Subcutaneous abdominal adipose tissue (tissue), 5 donors: ENCODE measurements around the gene BANF1.
"Not testable (repeated sequence)": the region's sequence is repeated elsewhere in the genome, so short reads cannot be mapped to it uniquely, and the experiment has no call there.

Experiments
- H3K27ac ChIP-seq: one replicate; pipeline ENCODE4 v1.7.0; 2013; ENCODE audit warnings: low read depth, mild to moderate bottlenecking, inconsistent platforms, low read length, moderate library complexity
- H3K27me3 ChIP-seq, 5 donors: one replicate each; pipeline ENCODE4 v1.7.0; 2013; ENCODE audit warnings: low read length in 5 of 5, inconsistent platforms in 1 of 5; ENCODE audit not compliant: control insufficient read depth in 5 of 5, insufficient read depth in 4 of 5
- H3K36me3 ChIP-seq, 5 donors: one replicate each; pipeline ENCODE4 v1.7.0; 2013; ENCODE audit warnings: low read length in 5 of 5; ENCODE audit not compliant: control insufficient read depth in 5 of 5, insufficient read depth in 5 of 5
- H3K4me1 ChIP-seq, 5 donors: one replicate each; pipeline ENCODE4 v1.7.0; 2013; ENCODE audit warnings: low read length in 5 of 5, mild to moderate bottlenecking in 3 of 5, moderate library complexity in 1 of 5; ENCODE audit not compliant: control insufficient read depth in 5 of 5, insufficient read depth in 5 of 5
- H3K4me3 ChIP-seq, 5 donors: one replicate each; pipeline ENCODE4 v1.7.0; 2013; ENCODE audit warnings: low read length in 5 of 5, low read depth in 1 of 5
- H3K9ac ChIP-seq, 5 donors: one replicate each; pipeline ENCODE4 v1.7.0; 2013; ENCODE audit warnings: low read length in 5 of 5, mild to moderate bottlenecking in 4 of 5, moderate library complexity in 3 of 5
- H3K9me3 ChIP-seq, 5 donors: one replicate each; pipeline ENCODE4 v1.7.0; 2013; ENCODE audit warnings: low read length in 5 of 5; ENCODE audit not compliant: control insufficient read depth in 5 of 5
- donor health status: healthy.
- donor health status: healthy.
- donor health status: healthy.
- donor health status: healthy.
- donor health status: healthy.

The BANF1 gene

DNA sequence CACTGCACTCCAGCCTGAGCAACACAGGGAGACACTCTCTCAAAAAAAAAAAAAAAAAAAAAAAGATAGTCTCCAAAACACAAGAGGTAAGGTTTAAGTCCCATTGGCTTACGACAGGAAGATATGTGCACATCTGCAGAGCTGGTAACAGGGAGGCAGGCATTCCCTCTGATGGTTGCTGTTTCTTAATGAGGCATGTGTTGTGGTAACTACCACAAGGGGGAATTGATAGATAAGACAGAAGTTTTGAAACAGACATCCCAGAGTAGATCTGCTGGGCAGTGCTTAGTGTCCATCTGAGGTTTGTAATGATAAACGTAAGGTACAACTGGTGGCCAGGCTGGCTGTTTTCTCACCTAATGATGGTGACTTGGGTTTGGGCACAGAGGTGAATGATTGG, 5.0 kb upstream of the BANF1 start:
- Histone ChIP-seq H3K9me3 (no peaks in the 10 kb centered on the region), H3K4me3 (no peak overlapping the region), H3K36me3 (peaks cover 10 to 40% (median 36%) of the 10 kb centered on the region in 5 donors)

DNA sequence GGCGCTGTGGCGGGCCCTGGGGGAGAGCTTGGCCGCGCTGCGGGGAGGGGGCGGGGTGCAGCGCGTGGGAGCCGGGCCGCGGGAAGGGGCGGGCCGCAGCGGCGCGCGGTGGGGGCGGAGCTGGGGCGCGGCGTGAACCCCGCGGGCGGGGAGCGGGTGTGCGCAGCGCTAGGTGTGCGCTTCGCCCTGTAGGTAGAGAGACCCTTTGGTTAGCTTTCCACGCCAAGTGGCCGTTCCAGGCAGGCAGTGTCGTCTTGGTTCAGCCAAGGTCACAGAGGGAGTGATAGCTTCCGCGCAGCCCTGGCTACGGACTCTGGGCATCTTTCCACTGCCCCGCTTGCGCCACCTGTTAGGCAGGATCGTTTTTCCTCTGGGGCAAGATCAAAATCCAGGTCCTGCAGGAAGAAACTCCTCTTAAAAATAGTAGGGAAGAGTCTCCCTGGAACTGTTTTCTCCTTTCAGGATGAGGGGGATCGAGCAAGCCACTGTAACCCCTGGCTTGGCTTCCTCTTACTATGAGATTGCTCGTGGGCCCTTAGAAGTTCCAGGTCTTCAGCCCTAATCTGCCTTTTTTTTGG, 434 bp downstream of the BANF1 start:
- Histone ChIP-seq H3K9me3 (no peaks in the 10 kb centered on the region), H3K27me3 (no peaks in the 10 kb centered on the region), H3K36me3 (peaks cover 7 to 44% (median 40%) of the 10 kb centered on the region in 5 donors), H3K9ac (peak overlapping the region in 4 of 5 donors; percentile 86 to 98 (median 92)), H3K27ac (peak overlapping the region; percentile 98), H3K4me3 (peak overlapping the region; percentile 77 to 100 (median 97)), H3K4me1 (peaks cover 2 to 27% (median 21%) of the 10 kb centered on the region in 5 donors)

More for the DNA sequence above, 5.0 kb upstream of the BANF1 start:
- Histone ChIP-seq H3K27ac (no peak overlapping the region), H3K4me1 (peaks cover 2 to 18% (median 13%) of the 10 kb centered on the region in 5 donors), H3K9ac (no peak overlapping the region), H3K27me3 (no peaks in the 10 kb centered on the region)

DNA sequence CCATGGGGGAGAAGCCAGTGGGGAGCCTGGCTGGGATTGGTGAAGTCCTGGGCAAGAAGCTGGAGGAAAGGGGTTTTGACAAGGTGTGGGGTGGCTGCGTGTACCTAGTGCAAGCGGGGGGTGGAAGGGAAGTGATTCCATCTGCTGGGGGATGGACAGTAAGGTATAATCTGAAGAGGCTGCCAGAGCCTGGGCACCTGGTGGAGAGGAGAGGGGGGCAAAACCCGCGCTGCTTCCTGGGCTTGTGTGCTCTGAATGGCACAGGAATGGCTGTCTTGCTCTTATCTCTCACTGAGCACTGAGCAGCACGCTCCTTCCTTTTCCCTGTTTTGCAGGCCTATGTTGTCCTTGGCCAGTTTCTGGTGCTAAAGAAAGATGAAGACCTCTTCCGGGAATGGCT, 988 bp downstream of the BANF1 start:
- Histone ChIP-seq H3K9ac (peak overlapping the region in 4 of 5 donors; percentile 51 to 97 (median 86)), H3K36me3 (peaks cover 6 to 39% (median 35%) of the 10 kb centered on the region in 5 donors), H3K4me3 (peak overlapping the region in 4 of 5 donors; percentile 77 to 100 (median 96)), H3K4me1 (peaks cover 2 to 27% (median 21%) of the 10 kb centered on the region in 5 donors), H3K9me3 (no peaks in the 10 kb centered on the region), H3K27me3 (no peaks in the 10 kb centered on the region), H3K27ac (peak overlapping the region; percentile 98)

DNA sequence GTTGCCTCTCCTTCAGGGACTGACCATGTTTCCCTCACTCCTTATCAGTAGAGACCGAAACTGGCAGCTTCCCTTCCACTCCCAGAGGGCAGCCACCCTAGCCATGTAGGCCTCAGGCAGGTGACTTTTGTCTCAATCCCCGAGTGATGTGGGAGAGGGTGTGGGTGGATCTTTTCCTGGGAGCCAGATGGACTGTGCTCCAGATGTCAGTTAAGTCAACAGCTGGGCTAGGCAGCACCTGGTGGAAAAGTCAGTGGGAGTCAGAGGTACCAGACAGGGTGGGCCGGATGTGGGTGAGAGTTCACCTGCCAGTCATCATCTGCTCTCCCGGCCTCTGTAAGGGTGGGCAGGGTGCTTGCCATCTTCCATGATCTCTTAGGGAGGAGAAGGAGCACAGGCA, 1.9 kb downstream of the BANF1 start:
- Histone ChIP-seq H3K27me3 (no peaks in the 10 kb centered on the region), H3K36me3 (peaks cover under 1 to 30% (median 26%) of the 10 kb centered on the region in 5 donors), H3K4me3 (no peak overlapping the region), H3K27ac (no peak overlapping the region), H3K9ac (peak overlapping the region in 1 of 5 donors; percentile 26), H3K4me1 (peaks cover 2 to 27% (median 21%) of the 10 kb centered on the region in 5 donors), H3K9me3 (no peaks in the 10 kb centered on the region)

DNA sequence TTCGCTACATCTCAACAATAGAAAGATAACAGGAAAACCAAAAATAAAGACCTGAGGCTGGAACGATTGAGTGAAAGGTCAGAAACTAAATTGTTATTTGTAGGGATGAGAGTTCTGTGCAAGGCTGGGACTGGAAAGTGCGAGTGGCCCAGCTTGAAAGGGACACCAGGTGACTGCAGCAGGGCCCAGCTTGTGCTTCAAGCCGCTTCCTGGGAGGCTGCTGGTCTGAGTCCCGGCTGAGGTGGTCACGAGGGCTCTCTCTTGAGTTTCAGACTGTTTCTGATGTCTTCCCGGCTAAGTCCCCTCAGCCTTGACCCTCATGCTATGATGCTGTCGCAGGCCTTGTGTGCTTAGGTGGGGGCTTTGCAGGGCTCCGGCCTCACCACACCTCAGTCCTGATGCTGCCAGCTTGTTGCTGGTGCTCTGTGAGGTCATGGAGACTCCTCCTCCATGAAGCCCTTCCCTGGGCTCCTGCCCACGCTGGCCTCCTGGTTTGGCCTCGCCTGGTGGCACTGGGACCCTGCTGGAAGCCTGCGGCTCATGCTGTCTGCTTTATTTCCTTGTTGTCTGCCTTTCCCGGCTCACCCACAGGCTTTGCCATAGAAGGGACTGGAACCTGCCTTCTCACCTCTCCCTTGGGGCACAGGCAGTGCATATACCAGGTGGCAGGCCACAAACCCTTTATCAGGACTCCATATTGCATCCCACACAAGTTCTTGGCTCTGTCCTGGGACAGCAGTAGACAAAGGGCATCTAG, 4.0 kb downstream of the BANF1 start:
- peaks cover 0 to 17% (median 14%) of the 10 kb centered on the region in 5 donors for H3K36me3 ChIP-seq
- H3K9me3 ChIP-seq = no peaks in the 10 kb centered on the region
- no peak overlapping the region for H3K4me3 ChIP-seq
- H3K4me1 ChIP-seq = peaks cover 2 to 16% (median 12%) of the 10 kb centered on the region in 5 donors
- H3K9ac ChIP-seq = no peak overlapping the region
- H3K27ac ChIP-seq = no peak overlapping the region
- H3K27me3 ChIP-seq = peaks cover 0 to 4% (median 2%) of the 10 kb centered on the region in 5 donors

DNA sequence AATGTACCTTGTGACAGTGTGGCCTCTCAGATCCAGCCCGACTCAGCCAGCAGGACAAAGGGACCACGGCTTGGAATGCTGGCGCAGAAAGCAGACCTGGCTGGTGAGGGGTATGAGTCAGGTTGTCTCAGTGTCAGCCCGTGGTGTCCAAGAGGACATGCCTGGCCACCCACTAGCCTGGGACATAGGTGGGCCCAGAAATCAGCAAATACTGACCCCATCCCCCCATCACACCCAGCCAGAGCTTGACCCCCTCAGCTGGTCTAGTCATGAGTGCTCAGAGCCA, 4.5 kb downstream of the BANF1 start:
- no peak overlapping the region for H3K9ac ChIP-seq
- H3K4me1 ChIP-seq = peaks cover 2 to 15% (median 13%) of the 10 kb centered on the region in 5 donors
- H3K4me3 ChIP-seq = no peak overlapping the region
- H3K36me3 ChIP-seq = peaks cover 0 to 17% (median 14%) of the 10 kb centered on the region in 5 donors
- peaks cover 4 to 9% (median 7%) of the 10 kb centered on the region in 5 donors for H3K27me3 ChIP-seq
- no peak overlapping the region for H3K27ac ChIP-seq
- H3K9me3 ChIP-seq = no peaks in the 10 kb centered on the region

DNA sequence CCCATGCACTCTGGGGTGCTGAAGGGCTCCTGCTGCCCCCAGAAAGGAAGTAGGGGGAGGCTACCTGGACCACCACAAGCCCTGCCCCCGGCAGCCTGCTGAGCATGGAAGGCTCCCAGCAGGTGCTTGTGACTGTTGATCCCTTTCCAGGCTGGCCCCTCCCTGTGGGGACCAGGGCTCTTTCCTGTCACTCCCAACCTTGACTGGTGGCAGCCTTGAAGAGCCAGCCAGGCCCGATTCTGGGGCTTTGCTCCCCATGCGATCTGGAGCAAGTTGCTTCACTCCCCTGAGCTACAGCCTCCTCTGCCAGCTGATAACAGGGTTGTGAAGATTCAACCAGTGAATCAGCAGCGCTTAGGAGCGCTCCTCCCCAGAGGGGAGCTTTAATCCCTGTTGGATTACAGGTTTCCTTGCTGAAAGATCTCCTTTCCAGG, 4.9 kb downstream of the BANF1 start:
- no peak overlapping the region for H3K27ac ChIP-seq
- H3K27me3 ChIP-seq = peaks cover 7 to 13% (median 10%) of the 10 kb centered on the region in 5 donors
- no peaks in the 10 kb centered on the region for H3K9me3 ChIP-seq
- peaks cover 0 to 17% (median 14%) of the 10 kb centered on the region in 5 donors for H3K36me3 ChIP-seq
- peaks cover 0 to 19% (median 17%) of the 10 kb centered on the region in 5 donors for H3K4me1 ChIP-seq
- H3K9ac ChIP-seq = peak overlapping the region in 1 of 5 donors; percentile 19
- no peak overlapping the region for H3K4me3 ChIP-seq

DNA sequence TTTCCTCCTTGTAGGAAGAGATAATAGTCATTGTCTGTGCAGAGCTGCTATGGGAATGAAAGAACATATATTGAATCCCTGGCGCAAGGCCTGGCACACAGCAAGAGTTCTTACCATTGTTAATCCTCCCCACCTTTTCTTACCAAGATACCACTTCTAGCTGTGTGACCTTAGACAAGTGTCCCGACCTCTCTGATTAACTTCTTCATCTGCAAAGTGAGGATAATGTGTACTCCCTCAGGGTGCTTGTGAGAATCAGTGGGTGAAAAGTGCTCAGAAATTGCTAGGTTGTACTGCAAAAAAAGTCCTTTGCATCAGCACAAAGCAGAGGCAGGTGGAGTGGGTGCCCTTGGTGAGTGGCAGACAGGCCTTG, 5.8 kb downstream of the BANF1 start:
- Histone ChIP-seq H3K4me3 (no peak overlapping the region), H3K9ac (no peak overlapping the region), H3K36me3 (peaks cover 0 to 17% (median 14%) of the 10 kb centered on the region in 5 donors), H3K4me1 (peaks cover 0 to 19% (median 14%) of the 10 kb centered on the region in 5 donors), H3K27me3 (peaks cover 9 to 20% (median 17%) of the 10 kb centered on the region in 5 donors), H3K27ac (no peak overlapping the region), H3K9me3 (no peaks in the 10 kb centered on the region)

DNA sequence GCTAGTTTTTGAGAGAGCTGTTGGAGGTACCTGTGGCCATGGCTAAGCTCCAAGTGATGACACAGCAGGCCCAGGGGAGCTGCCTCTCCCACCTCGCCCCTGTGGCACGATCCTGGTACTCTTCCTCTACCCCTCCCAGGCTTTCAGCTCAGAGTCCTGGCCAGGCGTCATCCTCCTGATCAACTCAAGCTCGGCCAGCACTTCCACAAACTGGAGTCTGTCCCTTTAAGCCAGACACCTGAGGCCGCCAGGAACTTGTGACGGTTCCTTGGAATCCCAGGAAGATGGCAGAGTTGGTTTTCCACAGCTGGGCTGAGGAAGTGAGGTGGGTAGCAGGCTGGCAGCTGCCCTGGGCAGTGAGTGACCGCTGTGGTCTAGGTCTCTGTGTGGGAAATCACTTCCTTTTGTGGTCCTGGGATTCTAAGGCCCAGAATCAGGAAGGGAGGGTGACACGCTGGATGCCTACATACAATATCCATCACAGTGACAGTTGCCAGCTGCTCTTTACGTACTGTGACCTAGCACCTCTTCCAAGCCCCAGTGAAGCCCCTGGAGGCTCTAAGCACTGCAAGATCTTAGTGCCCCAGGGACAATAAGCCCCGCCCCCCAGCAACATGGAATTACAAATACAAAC, 6.3 kb downstream of the BANF1 start:
- H3K27me3 ChIP-seq = peaks cover 9 to 25% (median 22%) of the 10 kb centered on the region in 5 donors
- H3K27ac ChIP-seq = no peak overlapping the region
- no peak overlapping the region for H3K4me3 ChIP-seq
- H3K4me1 ChIP-seq = peaks cover 0 to 18% (median 13%) of the 10 kb centered on the region in 5 donors
- no peaks in the 10 kb centered on the region for H3K9me3 ChIP-seq
- H3K9ac ChIP-seq = no peak overlapping the region
- H3K36me3 ChIP-seq = peaks cover 0 to 17% (median 14%) of the 10 kb centered on the region in 5 donors

DNA sequence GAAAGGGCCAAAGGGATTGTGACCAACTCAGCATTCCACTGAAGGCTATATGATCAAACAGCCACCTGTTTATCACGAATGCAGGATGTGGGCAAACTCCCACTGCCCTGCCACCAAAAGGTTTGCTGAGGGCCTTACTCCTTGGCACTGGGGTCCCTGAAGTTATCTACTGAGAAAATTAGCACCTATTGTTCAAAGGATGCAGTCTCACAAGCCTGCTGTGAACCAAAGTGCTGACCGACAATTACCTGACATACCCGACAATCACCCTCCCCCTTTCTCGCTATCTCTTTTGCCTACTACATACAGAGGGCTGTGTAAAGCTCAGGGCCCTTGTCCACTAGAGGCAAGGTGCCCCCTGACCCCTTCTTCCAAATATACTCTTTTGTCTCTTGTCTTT, 7.7 kb downstream of the BANF1 start:
- H3K9me3 ChIP-seq, H3K9ac ChIP-seq, H3K36me3 ChIP-seq, H3K4me3 ChIP-seq, H3K27ac ChIP-seq: not testable (repeated sequence)
- Histone ChIP-seq H3K27me3 (peaks cover 9 to 28% (median 23%) of the 10 kb centered on the region in 5 donors), H3K4me1 (peaks cover 0 to 20% (median 15%) of the 10 kb centered on the region in 5 donors)
